HG03439 (cell line): ENCODE results near the gene CDC27.
A peak's percentile ranks its signal among the peaks of the same experiment; 100 is the strongest.
"Not testable (repeated sequence)": the region's sequence is repeated elsewhere in the genome, so short reads cannot be mapped to it uniquely, and the experiment has no call there.

Experiments used
- ATAC-seq: cut with Tn5 transposase; IDR thresholded peaks from one replicate; pipeline ENCODE4 v1.9.1; 2021; ENCODE audit warnings: mild to moderate bottlenecking, moderate library complexity; ENCODE audit not compliant: unreplicated experiment

Gene CDC27

DNA sequence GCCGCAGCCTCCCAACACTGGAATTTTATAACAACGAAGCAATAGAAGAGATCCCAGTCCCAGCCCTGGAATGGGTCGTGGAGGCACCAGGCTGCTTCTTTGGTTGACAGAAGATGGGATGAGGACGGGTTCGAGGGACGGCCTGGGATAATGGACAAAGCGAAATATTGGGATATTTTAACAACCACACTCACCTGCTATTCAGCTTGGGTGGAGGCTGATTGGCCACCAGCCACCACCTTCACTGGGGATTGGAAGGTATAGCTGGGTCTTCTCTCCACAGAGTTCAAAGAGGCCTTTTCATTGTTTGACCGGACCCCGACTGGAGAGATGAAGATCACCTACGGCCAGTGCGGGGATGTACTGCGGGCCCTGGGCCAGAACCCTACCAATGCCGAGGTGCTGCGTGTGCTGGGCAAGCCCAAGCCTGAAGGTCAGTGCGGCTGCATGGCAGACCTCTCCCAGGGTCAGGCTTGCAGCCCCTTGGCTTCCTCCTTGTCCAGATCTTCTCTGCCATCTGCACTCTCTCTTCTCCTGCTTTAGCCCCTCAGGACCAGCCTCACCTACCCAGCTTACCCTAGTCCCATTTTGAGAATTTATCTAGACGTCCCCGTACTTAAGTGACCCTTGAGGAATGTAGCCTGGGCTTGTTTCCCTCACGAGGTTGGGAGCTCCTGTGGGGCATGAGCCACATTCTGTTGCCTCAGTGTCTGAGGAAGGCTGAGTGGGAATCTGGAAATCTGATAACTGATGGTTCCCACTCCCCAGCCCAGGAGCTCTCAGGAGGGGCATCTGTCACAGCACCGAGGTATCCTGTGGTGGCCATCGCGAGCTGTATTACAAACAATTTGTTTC, 30.8 kb upstream of the CDC27 start:
- ATAC-seq = no peak

DNA sequence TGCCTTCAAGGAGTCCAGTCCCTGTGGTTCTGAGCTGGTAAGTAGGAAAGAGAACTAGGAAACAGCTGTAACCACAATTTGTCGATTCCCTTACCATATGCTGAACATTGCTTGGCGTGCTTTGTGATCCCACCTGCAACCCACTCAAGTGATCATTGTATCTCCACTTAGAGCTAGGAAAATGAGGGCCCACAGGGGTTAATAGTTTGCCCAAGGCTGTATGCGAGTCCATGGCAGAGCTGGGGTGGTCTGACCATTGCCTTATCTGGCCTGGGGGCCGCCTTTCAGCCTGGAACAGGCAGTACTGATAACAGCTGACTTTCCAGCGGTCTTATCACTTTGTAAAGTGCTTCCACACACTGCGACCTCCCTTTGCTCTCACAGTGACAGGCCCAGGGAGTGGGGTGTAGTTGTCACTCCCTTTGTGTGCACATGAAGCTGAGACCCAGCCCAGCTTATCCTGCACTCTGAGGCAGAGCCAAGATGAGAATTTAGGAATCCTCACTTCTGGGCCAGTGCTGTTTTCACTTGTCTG, 29.9 kb upstream of the CDC27 start:
- no peak for ATAC-seq

DNA sequence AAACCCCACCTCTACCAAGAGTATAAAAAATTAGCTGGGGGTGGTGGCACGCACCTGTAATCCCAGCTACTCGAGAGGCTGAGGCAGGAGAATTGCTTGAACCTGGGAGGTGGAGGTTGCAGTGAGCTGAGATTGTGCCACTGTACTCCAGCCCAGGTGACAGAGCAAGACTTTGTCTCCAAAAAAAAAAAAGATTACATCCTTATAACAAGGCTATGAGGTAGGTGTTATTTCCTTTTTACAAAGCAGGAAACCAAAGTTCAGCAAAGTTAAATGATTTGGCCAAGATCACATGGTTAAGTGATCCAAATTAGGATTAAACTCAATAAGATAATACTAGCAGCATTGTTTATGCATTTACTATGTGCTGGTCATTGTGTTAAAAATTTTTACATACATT, 28.2 kb upstream of the CDC27 start:
- ATAC-seq = not testable (repeated sequence)

DNA sequence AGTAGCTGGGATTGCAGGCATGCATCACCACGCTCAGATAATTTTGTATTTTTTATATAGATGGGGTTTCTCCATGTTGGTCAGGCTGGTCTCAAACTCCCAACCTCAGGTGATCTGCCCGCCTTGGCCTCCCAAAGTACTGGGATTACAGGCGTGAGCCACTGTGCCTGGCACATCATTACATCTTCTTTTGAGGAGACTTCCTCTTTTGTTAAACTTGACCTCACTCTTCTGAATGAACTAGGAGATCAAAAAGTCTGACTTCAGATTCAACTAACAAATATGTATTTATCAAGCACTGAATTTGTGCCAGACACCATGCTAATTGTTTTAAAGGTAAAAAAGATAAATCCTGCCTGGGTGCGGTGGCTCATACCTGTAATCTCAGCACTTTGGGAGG, 27.7 kb upstream of the CDC27 start:
- not testable (repeated sequence) for ATAC-seq

DNA sequence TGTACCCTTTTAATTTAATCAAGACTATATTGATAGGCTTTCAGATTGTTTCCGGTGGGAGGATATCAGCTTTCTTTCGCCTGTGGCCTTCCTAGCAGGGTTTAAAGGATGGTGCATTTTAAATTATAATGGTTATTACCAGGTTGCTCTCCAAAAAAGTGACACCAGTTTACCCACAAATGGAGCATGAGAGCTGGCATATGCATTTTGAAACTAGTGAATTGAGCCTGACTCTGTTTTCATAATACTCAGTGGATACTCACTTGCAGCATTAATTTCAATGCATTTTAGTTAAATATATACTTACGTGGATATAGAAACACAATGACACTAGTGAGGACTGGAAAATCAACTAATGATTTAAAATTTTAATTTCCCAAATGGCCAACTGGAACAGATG, 25.8 kb upstream of the CDC27 start:
- ATAC-seq = no peak

DNA sequence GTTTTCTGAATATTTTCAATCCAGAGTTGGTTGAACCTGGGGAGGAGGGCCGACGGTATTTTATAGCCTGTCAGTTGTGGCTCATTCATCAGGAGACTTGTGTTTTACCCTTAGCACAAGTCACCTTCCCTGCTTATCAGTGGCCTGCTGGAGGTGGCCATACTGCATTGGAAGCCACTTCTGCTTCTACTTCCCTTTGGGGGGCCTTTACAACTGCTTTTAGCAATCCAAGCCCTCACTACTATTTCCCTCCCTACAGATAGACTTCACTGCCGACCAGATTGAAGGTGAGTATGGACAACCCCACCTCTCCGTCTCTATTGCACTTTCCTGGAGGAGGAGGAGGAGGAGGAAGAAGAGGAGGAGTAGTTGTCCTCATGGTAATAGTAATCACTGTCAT, 24.4 kb upstream of the CDC27 start:
- no peak for ATAC-seq

DNA sequence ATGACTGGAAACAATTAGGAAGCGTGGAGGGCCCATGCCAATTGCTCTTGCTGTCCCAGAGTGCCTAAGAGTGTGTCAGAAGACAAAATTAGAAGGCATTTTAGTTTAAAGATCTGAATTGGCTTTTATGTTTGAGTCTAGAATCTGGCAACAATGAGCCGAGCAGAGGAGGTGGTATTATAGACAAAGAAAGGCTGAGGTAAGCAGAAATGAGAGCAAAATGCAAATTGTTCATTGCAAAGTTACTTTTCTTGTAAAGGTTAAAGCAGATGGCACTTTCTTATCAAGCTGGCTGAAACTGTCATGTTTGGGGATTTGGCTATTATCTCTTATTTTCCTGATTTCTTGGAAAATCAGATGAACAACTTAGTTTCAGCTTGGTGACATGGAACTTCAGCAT, 23.4 kb upstream of the CDC27 start:
- no peak for ATAC-seq

DNA sequence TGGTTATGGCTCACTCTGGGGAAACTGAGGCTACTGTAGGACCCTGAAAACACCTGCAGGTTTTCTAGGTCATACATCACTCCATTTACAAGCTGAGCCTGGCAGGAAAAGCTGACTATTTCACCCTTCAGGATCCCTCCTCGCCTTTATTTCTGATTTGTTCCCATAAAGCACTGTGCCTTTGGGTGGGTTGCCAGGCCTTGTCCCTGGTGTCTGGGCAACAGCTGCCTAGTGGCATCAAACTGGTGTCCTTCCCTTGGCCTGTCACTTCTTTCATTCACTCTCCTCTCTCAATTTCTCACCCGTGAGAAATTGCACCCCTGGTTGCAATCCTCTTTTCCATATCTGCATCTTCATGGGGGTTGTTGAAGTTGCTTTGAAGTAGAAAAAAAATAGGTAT, 21.7 kb upstream of the CDC27 start:
- no peak for ATAC-seq

DNA sequence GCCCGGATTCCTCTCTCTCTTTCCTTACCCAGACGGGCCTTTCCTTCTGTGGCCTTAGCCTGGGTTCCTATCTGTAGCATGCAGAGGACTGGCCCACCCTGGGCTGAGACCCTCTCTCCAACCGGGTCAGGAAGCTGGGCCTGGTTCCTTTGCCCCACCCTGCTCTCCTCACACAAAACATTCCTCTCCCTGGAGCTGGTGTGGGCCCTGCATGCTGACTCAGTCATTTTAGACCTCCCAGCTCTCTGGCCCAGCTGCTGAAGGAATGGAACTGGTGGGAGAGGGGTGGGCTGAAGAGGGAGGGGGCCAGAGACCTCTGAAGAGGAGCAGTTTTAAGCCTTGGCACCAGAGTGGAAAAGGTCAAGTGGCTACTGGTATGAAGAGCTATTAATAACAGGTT, 21.0 kb upstream of the CDC27 start:
- ATAC-seq = no peak

DNA sequence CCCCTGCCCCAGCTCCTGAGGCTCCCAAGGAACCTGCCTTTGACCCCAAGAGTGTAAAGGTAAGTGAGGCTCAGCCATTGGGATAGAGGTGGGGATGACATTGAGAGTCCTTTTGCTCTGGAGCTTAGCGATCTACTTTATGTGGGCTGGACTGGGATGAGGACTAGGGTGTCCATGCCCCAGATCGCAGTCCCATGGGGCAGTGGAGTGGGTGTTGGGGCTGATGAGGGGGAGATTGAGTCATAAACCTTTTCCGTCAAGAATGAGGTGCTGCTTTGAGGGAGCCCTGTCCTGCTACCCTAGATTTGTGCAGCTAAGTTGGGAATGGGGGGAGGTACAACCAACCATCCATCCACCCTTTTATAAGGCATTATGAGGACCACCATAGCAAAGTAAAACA, 20.4 kb upstream of the CDC27 start:
- ATAC-seq = no peak

DNA sequence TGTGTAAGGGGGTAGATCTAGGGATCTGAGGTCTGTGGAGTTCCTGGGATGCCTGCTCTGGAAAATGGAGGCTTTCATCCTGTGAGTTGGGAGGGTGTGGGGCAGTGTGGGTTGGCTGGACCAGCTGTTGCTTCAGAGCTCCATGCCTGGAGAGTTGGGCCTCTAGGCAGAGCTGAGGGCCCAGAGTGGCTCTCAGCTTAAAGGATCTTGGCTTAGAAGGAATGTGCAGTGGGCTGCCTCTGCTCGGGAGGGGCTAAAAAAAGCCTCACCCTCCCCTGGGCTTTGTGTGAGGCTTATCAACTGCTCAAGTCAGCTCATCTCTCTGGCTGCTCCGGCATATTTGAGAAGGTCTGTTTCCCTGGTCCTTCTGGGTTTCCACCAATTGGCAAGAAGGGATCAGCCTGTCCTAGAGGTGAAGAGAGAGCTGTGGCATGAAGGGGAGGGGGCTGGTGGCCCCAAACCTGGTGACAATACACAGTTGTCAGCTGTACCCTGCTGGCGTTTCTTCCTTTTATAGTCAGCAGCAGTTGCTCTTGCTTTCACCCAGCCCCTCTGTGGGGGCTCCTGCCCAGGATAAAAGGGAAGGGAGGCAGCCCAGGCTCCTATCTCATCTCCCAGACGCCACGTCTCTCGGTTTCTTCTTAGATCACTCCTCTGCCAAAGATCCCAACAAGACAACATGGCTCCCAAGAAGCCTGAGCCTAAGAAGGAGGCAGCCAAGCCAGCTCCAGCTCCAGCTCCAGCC, 19.8 kb upstream of the CDC27 start, which contains the start of gene MYL4:
TSS of gene MYL4 (plus strand) at position 605 of the 745 bp plus-strand sequence. CDS start at position 680, 75 bp downstream.
- ATAC-seq = no peak

DNA sequence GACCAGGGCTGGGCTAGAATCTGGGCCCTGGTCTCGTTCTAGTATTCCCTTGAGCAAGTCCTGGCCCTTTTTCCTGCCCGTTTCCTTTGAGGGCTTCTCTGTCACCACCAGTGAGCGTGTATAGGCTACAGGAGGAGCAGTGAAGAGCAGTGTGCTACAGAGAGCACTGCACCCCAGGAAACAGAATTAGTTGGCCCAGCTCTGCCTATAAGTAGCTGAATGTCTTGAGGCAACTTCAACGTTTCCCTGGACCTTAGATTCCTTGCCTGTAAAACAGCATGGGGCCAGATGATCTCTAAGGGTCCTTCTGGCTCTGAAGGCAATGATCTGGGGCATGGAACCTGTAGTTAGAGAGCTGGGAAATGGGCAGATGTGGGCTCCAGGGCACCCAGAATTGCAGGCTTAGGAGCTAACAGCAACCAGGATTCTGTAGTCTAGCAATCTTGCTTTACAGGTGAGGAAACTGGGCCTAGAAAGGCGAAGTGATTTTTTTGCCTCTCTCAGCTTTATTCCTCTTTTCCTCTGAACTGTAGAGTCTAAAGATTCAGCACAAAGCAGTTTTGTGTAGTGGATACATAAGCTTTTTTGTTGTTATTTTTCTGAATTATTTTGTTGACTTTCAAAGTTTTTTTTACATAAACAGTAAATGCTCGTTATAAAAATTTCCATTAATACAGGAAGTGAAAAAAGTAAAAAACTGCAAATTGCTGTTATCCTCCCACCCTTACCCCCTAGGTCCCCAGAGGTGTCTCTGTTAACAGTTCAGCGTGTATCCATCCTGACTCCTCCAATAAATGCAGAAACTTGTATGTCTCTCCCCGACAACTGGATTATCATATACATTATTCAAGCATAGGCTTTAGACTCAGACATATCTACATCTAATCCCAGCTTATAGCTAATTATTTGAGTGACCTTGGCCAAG, 18.3 kb upstream of the CDC27 start:
- ATAC-seq = no peak

DNA sequence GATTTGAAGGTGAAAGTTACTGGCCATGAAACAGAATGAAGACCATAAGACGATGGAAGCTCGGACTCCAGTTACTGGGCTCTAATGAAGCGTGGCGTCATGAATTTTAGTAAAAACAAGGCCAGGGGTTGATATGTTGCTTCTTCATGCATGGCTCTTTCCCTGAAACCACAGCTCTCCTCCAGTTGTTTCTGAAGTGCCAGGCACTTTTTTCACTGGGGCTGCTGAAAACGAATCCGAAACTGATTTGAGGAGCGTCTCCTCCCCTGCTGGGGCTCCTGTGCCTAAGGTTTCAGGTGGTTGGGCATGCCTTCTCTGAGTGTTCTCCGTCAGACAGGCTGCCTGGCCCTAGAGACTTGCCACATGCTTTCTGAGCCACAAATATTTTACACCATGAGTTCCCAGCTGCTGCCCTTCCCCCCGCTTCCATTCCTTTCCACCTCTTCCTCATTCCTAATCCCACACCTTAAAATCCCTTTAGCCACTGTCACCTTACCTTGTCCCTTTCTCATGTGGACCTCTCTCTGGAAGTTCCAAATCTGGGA, 16.4 kb upstream of the CDC27 start:
- ATAC-seq = peak; percentile 60

DNA sequence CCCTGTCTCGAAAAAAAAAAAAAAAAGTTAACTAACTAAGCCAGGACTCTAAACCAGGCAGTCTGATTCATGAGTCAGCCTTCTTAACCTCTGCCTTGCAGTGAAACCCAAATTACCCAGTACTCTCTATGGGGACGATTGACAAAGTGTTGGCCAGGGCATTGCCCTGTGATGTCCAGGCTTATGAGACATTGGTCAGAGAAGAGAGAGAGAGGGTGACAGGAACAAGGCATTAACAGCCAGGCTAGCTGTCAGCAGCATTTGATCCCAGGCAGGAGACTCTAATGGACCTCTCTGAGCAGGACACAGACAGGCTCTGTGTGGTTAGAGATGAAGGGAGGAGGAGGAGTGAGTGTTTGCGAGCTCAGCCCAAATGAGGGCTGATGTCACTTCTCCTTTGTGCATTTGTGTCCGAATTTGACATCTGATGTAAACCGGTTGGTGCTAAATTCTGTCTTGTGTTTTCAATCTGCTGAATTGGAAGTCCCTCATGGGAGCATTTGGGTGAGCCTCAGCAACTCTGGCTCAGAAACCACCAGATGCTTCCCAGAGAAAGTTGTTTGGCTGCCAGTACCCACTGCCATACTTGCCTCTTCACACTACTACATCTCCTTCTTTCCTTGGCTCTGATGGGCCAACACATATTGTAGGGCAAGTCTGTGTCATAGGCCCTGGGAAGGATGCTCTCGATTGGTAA, 15.8 kb upstream of the CDC27 start:
- ATAC-seq = peak; percentile 49

DNA sequence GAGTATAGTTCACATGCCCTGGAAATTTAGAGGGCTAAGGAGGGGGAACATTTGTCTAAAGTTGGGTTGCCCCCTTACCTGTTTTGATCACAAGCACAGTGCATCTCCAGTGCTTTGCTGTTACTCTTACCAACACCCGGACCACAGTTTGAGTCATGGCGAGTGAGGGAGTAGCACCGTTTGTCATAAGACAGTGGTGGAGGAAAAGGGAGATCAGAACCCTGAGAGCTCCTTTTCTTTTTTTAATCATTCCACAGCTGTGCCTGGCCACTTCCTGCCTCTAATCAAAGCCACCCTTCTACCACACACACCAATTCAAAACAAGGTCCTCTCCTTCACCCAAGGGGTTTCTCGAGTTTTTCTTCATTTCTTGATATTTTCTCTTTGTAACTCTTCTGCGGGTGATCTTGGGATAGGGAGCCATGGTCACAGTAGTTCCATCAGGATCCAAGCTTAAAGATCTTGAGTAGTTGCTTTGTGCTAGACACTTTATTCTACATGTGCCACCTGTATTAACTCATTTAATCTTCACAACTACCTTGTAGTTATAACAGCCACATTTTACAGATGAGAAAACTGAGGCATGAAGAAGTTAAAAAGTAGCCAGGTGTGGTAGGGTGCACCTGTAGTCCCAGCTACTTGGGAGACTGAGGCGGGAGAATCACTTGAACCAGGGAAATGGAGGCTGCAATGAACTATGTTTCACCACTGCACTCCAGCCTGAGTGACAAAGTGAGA, 15.1 kb upstream of the CDC27 start:
- no peak for ATAC-seq

DNA sequence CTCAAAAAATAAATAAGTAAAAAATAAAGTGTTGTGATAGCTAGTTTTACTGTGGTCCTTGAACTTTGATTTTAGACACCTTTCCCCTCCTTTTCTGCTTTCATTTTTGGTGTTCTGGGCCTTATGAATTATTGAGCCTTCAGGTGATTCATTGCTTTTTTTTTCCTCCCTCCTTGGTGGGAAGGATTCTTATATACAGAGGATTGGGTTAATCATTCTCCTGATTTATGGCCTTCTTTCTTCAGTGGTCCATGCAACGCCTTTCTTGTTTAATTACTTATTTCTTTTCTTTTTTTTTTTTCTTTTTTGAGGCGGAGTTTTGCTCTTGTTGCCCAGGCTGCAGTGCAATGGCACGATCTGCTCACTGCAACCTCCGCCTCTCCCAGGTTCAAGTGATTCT, 12.1 kb upstream of the CDC27 start:
- ATAC-seq = no peak

DNA sequence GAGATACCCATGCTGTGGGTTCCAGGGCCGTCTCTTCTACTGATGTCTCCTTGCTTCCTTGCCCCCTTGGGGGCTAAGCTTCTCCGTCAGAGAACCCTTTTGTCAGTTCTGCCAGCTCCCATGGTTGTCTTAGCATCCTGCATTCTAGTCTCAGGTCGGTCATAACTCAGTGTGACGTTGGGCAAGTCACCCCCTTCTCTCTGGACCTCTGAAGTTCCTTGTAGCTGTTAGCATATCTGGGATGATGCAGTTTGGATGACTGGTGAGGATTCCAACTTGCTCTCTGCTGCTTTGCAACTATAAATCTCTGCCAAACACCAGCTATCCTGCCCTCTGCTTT, 11.2 kb upstream of the CDC27 start:
- no peak for ATAC-seq

DNA sequence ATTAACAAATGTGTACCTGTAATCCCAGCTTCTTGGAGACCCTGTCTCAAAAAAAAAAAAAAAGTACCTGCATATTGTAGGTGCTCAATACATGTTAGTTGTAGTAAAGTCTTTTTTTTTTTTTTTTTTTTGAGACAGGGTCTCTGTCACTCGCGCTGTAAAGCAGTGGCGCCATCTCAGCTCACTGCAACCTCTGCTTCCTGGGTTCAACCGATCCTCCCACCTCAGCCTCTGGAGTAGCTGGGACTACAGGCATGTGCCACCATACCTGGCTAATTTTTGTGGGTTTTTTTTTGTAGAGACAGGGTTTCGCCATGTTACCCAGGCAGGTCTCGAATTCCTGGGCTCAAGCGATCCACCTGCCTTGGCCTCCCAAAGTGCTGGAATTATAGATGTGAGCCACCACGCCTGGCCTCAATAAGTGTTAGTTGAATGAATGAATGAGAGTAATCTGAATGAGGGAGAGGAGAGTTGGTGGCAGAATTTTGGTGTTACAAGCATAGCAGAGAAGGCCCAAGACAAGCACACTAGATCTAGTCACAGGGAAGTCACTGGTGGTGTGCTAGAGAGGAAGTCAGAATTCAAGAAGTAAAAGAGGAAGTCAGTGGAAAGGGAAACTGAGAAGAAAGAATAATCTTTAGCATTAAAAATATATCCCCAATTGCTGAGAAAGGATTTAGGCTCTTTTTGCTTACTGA, 10.7 kb upstream of the CDC27 start:
- ATAC-seq = no peak

DNA sequence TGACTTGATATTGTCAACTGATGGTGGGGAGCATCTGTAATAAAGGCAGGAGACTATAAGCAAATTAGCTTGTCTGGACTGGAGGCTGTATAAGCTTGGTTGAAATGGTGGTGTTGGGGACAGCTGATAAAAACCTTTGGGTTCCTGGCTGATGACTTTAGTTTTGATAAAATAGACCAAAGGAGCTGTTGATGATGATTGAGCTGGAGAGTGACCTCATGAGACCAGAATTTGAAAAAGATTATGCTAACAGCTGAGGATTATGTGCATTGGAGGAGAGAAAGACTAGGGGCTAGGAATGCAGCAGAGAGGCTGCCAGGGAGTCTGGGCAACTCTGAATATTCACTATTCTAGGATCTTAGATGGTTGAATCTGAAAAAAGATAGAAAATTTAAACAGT, 8.7 kb upstream of the CDC27 start:
- ATAC-seq = no peak
